GM23338 (cell line): ENCODE results near the gene LEAP2. TPM values are rescaled to one million over a fixed set of nuclear protein-coding genes. Genes with fewer than 3 reads are reported as not detected.

Experiments
- ATAC-seq: fragments of 200-7000 bp; cut with Tn5 transposase; 3 replicates; pipeline ENCODE4 v1.9.1; 2020
- DNase-seq: peaks from one replicate; pipeline ENCODE4 v3.0.0-alpha.2; 2015; ENCODE audit warnings: low spot score
- H2AFZ ChIP-seq: fragments of 200-600 bp; sonication (generic); 2 replicates; pipeline ENCODE4 v1.8.0; 2016; ENCODE audit warnings: antibody characterized with exemption, mild to moderate bottlenecking, moderate library complexity
- H3F3A ChIP-seq: fragments of 200-600 bp; sonication (generic); replicated peaks from 2 replicates; pipeline ENCODE4 v1.8.0; 2017; ENCODE audit warnings: antibody characterized with exemption, mixed run types, low read depth
- H3K27ac ChIP-seq: fragments of 200-600 bp; sonication (generic); 2 replicates; pipeline ENCODE4 v1.6.1; 2016; ENCODE audit warnings: low read depth
- H3K27me3 ChIP-seq: fragments of 200-600 bp; sonication (generic); 2 replicates; pipeline ENCODE4 v1.8.0; 2016; ENCODE audit warnings: mild to moderate bottlenecking, mixed run types, moderate library complexity; ENCODE audit not compliant: insufficient read depth
- H3K36me3 ChIP-seq: fragments of 200-600 bp; sonication (generic); 2 replicates; pipeline ENCODE4 v1.8.0; 2016; ENCODE audit warnings: mild to moderate bottlenecking; ENCODE audit not compliant: insufficient read depth
- H3K4me1 ChIP-seq: fragments of 200-600 bp; sonication (generic); 2 replicates; pipeline ENCODE4 v1.8.0; 2016; ENCODE audit warnings: mild to moderate bottlenecking, moderate library complexity; ENCODE audit not compliant: insufficient read depth
- H3K4me2 ChIP-seq: fragments of 200-600 bp; sonication (generic); 2 replicates; pipeline ENCODE4 v1.7.1; 2017; ENCODE audit warnings: mixed run types
- H3K4me3 ChIP-seq: fragments of 200-600 bp; sonication (generic); 2 replicates; pipeline ENCODE4 v1.6.1; 2016; ENCODE audit warnings: mixed run types
- H3K79me2 ChIP-seq: fragments of 200-600 bp; sonication (generic); replicated peaks from 2 replicates; pipeline ENCODE4 v1.8.0; 2017; ENCODE audit warnings: mild to moderate bottlenecking; ENCODE audit not compliant: insufficient read depth
- H3K9me2 ChIP-seq: fragments of 200-600 bp; sonication (generic); 2 replicates; pipeline ENCODE4 v1.8.0; 2017; ENCODE audit not compliant: insufficient read depth
- H4K20me1 ChIP-seq: fragments of 200-600 bp; sonication (generic); replicated peaks from 2 replicates; pipeline ENCODE4 v1.8.0; 2017; ENCODE audit warnings: mild to moderate bottlenecking; ENCODE audit not compliant: insufficient read depth
- H3K27ac Mint-ChIP-seq: 2 replicates; pipeline ENCODE4 v1.8.0; 2020; ENCODE audit warnings: inconsistent platforms, mild to moderate bottlenecking, moderate library complexity, mixed read lengths
- H3K27me3 Mint-ChIP-seq: 3 replicates; pipeline ENCODE4 v1.8.0; 2022; ENCODE audit warnings: low read depth, mild to moderate bottlenecking, moderate library complexity, mixed read lengths, inconsistent platforms; ENCODE audit not compliant: insufficient read depth, poor library complexity
- H3K36me3 Mint-ChIP-seq: 3 replicates; pipeline ENCODE4 v1.8.0; 2021; ENCODE audit warnings: low read depth, mild to moderate bottlenecking, inconsistent platforms, moderate library complexity, mixed read lengths
- H3K4me1 Mint-ChIP-seq: 3 replicates; pipeline ENCODE4 v1.8.0; 2020; ENCODE audit warnings: mild to moderate bottlenecking, inconsistent platforms, mixed read lengths
- H3K4me3 Mint-ChIP-seq: 3 replicates; pipeline ENCODE4 v1.8.0; 2021; ENCODE audit warnings: moderate library complexity, mild to moderate bottlenecking, inconsistent platforms, mixed read lengths
- H3K9me3 Mint-ChIP-seq: 3 replicates; pipeline ENCODE4 v1.8.0; 2020; ENCODE audit warnings: moderate library complexity, mild to moderate bottlenecking, inconsistent platforms, mixed read lengths
- CREB1 ChIP-seq: fragments of 250-450 bp; sonication (Bioruptor Pico); IDR thresholded peaks from 2 replicates; pipeline ENCODE4 v1.5.0; 2020; ENCODE audit warnings: low read depth, mild to moderate bottlenecking, moderate library complexity
- JUNB ChIP-seq: IDR thresholded peaks from one replicate; pipeline ENCODE4 v1.6.1; 2016; ENCODE audit warnings: antibody characterized with exemption; ENCODE audit not compliant: unreplicated experiment
- NANOG ChIP-seq: IDR thresholded peaks from 2 replicates; pipeline ENCODE4 v1.6.1; 2016; ENCODE audit warnings: antibody characterized with exemption, borderline replicate concordance
- STAT1 ChIP-seq: IDR thresholded peaks from one replicate; pipeline ENCODE4 v1.6.1; 2016; ENCODE audit warnings: antibody characterized with exemption; ENCODE audit not compliant: unreplicated experiment
- ZNF331 ChIP-seq: fragments of 250-450 bp; sonication (Bioruptor Pico); IDR thresholded peaks from 2 replicates; pipeline ENCODE4 v1.5.0; 2020; ENCODE audit warnings: low read depth, mild to moderate bottlenecking, moderate library complexity
- polyA plus RNA-seq: library from polyadenylated mRNA; unstranded; fragments of >200 nt; fragmentation: Nextera tagmentation; extraction: Ambion mirVana; gene quantifications from 2 replicates; pipeline ENCODE4 v1.2.1, GENCODE V29; 2016
- total RNA-seq: library from RNA; depleted of rRNA; stranded (reverse); fragments of >200 nt; shearing (Covaris generic); gene quantifications from 2 replicates; pipeline ENCODE4 v1.2.3, GENCODE V29; 2014
- TF ChIP-seq, protein P1 (sequence below): fragments of 250-450 bp; sonication (Bioruptor Pico); IDR thresholded peaks from 2 replicates; pipeline ENCODE4 v1.5.0; 2020; ENCODE audit warnings: mild to moderate bottlenecking, moderate library complexity
- TF ChIP-seq, protein P2 (sequence below), 2 experiments: fragments of 200-600 bp in 1 of 2; sonication (generic) in 1 of 2; conservative IDR thresholded peaks; 2 replicates each; pipeline versions ENCODE4 v1.5.1 to v1.6.1; 2016 to 2017; ENCODE audit warnings: antibody characterized with exemption in 2 of 2, low read depth in 2 of 2, mild to moderate bottlenecking in 2 of 2, moderate library complexity in 1 of 2

The LEAP2 gene
- total and polyA plus RNA-seq, 2 experiments from 2014 or later = 1.5 to 1.8 TPM

GRCh38 chr5:132895719-132896305 lies 22.3 kb downstream of the LEAP2 start (continued):
- TF ChIP-seq, protein P1, sequence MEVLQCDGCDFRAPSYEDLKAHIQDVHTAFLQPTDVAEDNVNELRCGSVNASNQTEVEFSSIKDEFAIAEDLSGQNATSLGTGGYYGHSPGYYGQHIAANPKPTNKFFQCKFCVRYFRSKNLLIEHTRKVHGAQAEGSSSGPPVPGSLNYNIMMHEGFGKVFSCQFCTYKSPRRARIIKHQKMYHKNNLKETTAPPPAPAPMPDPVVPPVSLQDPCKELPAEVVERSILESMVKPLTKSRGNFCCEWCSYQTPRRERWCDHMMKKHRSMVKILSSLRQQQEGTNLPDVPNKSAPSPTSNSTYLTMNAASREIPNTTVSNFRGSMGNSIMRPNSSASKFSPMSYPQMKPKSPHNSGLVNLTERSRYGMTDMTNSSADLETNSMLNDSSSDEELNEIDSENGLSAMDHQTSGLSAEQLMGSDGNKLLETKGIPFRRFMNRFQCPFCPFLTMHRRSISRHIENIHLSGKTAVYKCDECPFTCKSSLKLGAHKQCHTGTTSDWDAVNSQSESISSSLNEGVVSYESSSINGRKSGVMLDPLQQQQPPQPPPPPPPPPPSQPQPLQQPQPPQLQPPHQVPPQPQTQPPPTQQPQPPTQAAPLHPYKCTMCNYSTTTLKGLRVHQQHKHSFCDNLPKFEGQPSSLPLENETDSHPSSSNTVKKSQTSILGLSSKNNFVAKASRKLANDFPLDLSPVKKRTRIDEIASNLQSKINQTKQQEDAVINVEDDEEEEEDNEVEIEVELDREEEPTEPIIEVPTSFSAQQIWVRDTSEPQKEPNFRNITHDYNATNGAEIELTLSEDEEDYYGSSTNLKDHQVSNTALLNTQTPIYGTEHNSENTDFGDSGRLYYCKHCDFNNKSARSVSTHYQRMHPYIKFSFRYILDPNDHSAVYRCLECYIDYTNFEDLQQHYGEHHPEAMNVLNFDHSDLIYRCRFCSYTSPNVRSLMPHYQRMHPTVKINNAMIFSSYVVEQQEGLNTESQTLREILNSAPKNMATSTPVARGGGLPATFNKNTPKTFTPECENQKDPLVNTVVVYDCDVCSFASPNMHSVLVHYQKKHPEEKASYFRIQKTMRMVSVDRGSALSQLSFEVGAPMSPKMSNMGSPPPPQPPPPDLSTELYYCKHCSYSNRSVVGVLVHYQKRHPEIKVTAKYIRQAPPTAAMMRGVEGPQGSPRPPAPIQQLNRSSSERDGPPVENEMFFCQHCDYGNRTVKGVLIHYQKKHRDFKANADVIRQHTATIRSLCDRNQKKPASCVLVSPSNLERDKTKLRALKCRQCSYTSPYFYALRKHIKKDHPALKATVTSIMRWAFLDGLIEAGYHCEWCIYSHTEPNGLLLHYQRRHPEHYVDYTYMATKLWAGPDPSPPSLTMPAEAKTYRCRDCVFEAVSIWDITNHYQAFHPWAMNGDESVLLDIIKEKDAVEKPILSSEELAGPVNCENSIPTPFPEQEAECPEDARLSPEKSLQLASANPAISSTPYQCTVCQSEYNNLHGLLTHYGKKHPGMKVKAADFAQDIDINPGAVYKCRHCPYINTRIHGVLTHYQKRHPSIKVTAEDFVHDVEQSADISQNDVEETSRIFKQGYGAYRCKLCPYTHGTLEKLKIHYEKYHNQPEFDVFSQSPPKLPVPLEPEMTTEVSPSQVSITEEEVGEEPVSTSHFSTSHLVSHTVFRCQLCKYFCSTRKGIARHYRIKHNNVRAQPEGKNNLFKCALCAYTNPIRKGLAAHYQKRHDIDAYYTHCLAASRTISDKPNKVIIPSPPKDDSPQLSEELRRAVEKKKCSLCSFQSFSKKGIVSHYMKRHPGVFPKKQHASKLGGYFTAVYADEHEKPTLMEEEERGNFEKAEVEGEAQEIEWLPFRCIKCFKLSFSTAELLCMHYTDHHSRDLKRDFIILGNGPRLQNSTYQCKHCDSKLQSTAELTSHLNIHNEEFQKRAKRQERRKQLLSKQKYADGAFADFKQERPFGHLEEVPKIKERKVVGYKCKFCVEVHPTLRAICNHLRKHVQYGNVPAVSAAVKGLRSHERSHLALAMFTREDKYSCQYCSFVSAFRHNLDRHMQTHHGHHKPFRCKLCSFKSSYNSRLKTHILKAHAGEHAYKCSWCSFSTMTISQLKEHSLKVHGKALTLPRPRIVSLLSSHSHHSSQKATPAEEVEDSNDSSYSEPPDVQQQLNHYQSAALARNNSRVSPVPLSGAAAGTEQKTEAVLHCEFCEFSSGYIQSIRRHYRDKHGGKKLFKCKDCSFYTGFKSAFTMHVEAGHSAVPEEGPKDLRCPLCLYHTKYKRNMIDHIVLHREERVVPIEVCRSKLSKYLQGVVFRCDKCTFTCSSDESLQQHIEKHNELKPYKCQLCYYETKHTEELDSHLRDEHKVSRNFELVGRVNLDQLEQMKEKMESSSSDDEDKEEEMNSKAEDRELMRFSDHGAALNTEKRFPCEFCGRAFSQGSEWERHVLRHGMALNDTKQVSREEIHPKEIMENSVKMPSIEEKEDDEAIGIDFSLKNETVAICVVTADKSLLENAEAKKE (CRISPR knock-in tag) = no peak
- no peak for TF ChIP-seq STAT1
- TF ChIP-seq CREB1 (CRISPR knock-in tag) = no peak
- TF ChIP-seq, protein P2, sequence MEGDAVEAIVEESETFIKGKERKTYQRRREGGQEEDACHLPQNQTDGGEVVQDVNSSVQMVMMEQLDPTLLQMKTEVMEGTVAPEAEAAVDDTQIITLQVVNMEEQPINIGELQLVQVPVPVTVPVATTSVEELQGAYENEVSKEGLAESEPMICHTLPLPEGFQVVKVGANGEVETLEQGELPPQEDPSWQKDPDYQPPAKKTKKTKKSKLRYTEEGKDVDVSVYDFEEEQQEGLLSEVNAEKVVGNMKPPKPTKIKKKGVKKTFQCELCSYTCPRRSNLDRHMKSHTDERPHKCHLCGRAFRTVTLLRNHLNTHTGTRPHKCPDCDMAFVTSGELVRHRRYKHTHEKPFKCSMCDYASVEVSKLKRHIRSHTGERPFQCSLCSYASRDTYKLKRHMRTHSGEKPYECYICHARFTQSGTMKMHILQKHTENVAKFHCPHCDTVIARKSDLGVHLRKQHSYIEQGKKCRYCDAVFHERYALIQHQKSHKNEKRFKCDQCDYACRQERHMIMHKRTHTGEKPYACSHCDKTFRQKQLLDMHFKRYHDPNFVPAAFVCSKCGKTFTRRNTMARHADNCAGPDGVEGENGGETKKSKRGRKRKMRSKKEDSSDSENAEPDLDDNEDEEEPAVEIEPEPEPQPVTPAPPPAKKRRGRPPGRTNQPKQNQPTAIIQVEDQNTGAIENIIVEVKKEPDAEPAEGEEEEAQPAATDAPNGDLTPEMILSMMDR (conservative IDR thresholded peaks at IDR 0.05; ENCODE audit: low read depth in 2 of 2) = no peak
- no peak for TF ChIP-seq ZNF331 (CRISPR knock-in tag)

- Mint-ChIP-seq H3K27me3 (no peaks in the 10 kb centered on the region), H3K36me3 (peaks cover 60% of the 10 kb centered on the region)
Observed at GRCh38 chr5:132896685-132897084, 23.2 kb downstream of the LEAP2 start.

More at GRCh38 chr5:132896685-132897084, 23.2 kb downstream of the LEAP2 start:
- Histone ChIP-seq H3K4me2 (no peak overlapping the region), H3K27me3 (no peaks in the 10 kb centered on the region), H4K20me1 (peaks cover 5% of the 10 kb centered on the region), H3K27ac (no peak overlapping the region), H3K4me1 (no peaks in the 10 kb centered on the region), H3K36me3 (peaks cover 58% of the 10 kb centered on the region), H3K4me3 (no peak overlapping the region), H3F3A (no peaks in the 10 kb centered on the region), H3K9me2 (no peaks in the 10 kb centered on the region), H2AFZ (no peak overlapping the region), H3K79me2 (no peaks in the 10 kb centered on the region)
- Mint-ChIP-seq H3K9me3 (no peaks in the 10 kb centered on the region), H3K4me1 (no peaks in the 10 kb centered on the region), H3K27ac (no peak overlapping the region), H3K4me3 (no peak overlapping the region)
- no peak for DNase-seq
- ATAC-seq = no peak
- no peak for TF ChIP-seq NANOG
- no peak for TF ChIP-seq JUNB
